Skin of body (tissue), 2 donors: ENCODE results near the gene ESRRB. TPM values are rescaled to one million over a fixed set of nuclear protein-coding genes. Genes with fewer than 3 reads are reported as not detected.

ENCODE experiments used
- DNase-seq: peaks from one replicate; lab custom pipeline; 2025; lab: John Stamatoyannopoulos, UW
- total RNA-seq: library from RNA; depleted of rRNA; stranded (reverse); fragments of >200 nt; gene quantifications from one replicate; pipeline ENCODE4 v1.2.3, GENCODE V29; 2014

ESRRB gene
- total RNA-seq, 1 donor from 2014 or later, result 0.59 TPM

GRCh38 chr14:76407449-76408150, 31.7 kb downstream of the ESRRB start:
- DNase-seq, result no peak

GRCh38 chr14:76408877-76409276, 32.9 kb downstream of the ESRRB start:
- DNase-seq, result no peak

DNA sequence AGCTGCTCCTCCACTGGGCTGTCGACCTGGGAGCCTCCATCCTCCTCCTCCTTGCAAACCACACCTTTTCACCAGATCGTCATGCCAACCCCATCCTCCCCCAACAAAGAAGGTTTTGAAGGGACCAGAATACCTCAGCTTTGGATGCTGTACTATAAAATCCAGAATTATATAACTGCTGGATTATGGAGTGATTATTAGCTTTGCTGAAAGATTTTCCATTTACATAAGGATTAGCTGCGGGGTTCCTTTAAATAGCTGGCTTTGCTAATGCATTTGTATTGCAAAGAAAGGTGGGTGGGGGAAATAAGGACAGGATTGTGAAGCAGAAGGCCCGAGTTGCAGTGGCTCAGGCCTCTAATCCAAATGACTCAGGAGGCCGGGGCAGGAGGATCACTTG, 36.6 kb downstream of the ESRRB start:
- no peak for DNase-seq

- no peak for DNase-seq
These were observed 37.4 kb downstream of the ESRRB start for GRCh38 chr14:76413106-76413961.

DNA sequence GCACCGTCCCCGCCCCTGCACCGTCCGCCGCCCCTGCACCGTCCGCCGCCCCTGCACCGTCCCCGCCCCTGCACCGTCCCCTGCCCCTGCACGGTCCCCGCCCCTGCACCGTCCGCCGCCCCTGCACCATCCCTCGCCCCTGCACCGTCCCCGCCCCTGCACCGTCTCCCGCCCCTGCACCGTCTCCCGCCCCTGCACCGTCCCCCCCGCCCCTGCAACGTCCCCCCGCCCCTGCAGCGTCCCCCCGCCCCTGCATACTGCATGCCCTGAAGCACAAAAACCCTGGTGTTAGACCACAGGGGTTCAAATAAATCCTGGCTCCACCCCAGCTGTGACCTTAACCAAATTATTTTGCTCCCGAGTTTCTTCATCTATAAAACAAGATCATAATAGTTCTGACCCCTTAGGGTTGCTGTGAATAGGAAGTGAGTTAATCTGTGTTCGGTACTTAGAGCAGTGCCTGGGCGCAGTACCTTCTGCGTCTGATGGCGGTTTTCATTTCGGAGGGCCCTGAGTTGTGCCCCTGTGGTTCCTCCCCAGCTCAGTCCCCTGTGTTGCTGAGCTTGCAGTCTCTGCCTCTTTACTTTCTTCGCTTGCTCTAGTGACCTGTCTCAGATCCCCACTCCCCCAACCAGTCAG, 38.1 kb downstream of the ESRRB start:
- DNase-seq, result no peak

- no peak for DNase-seq
These were observed 43.5 kb downstream of the ESRRB start for GRCh38 chr14:76419399-76419798.

- no peak for DNase-seq
These were observed 44.9 kb downstream of the ESRRB start for GRCh38 chr14:76420827-76421226.

DNA sequence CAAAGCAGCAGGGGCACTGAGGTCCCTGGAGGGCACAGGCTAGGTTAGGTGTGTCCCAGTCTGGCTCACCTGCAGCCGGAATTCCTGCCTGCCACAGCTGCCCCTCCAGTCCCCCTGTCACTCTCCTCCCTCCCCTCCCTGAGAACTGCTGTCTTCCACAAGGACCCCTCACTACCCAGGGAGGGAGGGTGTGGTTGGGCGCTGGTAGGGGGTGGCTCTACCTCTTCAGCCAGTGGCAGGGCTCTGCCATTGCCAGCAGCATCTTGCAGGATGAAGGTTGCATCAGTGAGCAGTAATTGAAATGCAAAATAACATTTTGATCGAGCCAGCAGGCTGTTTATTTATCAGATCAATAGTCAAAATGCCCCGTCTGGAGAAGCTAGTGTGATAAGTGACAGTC, 45.7 kb downstream of the ESRRB start:
- DNase-seq, result no peak

DNA sequence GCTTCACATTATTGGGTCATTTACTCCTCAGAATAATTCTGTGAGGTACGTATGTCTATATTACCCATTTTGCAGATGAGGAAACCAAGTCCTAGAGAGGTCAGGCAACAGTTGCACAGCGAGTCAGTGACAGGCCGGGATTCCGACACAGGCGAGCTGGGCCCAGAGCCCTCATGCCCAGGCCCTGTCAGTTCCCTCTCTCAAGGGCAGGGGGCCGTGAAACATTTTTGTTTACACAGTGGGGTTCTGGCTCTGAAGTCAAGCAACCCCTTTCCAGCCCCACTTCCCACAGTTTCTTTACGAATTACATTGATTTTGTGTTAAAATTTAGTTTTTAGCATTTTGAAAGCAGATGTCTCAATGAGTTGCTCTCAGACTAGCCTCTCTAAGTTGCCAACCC, 46.7 kb downstream of the ESRRB start:
- DNase-seq, result no peak

GRCh38 chr14:76423534-76423933, 47.6 kb downstream of the ESRRB start:
- DNase-seq, result no peak

GRCh38 chr14:76424359-76424758, 48.4 kb downstream of the ESRRB start:
- no peak for DNase-seq

- DNase-seq, result no peak
These were observed 50.3 kb downstream of the ESRRB start for GRCh38 chr14:76426161-76426696.

DNA sequence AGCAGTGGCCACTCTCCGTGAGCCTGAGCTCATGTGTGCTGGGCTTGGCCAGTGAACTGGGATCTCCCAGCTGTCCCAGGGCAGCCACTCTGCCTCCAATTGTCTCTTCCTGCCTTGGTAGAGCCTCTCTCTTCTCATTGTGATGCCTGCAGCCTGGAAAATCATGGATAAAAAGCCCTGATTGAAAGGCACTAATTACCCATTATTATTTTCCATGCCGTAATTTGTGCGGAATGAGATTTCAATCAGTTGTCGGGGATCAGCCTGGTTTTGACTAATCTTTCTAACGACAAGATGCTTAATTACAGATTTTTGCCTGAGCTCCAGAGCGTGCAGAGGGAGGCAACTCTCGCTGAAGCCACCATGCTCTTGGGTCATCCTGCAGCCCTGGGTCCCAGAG, 52.7 kb downstream of the ESRRB start:
- DNase-seq, result no peak

- DNase-seq, result no peak
These were observed 54.1 kb downstream of the ESRRB start for GRCh38 chr14:76430017-76430416.

- DNase-seq, result no peak
These were observed 54.6 kb downstream of the ESRRB start for GRCh38 chr14:76430475-76430980.

DNA sequence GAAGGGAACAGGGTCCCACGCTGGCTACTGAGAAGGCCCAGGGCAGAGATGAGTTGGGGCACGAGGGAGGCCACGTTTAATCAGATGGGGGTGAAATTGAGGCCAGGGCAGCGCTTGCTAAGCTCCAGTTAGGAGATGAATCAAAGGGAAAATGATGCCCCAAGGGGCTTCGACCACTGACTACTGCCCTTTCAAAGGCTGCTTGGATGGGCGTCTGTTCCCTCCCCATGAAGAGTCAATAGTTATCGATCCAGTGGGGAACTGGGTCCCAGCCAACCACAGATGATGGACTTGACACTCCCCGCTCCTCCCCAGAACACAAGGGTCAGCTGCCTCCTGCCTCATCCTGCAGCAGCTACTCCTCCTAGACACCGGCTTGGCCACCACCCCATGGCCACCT, 55.6 kb downstream of the ESRRB start:
- DNase-seq, result no peak

- DNase-seq, result no peak
These were observed 57.2 kb downstream of the ESRRB start for GRCh38 chr14:76432827-76433752.

GRCh38 chr14:76434220-76434619, 58.3 kb downstream of the ESRRB start:
- no peak for DNase-seq

- DNase-seq, result no peak
These were observed 63.4 kb downstream of the ESRRB start for GRCh38 chr14:76439237-76439775.

DNA sequence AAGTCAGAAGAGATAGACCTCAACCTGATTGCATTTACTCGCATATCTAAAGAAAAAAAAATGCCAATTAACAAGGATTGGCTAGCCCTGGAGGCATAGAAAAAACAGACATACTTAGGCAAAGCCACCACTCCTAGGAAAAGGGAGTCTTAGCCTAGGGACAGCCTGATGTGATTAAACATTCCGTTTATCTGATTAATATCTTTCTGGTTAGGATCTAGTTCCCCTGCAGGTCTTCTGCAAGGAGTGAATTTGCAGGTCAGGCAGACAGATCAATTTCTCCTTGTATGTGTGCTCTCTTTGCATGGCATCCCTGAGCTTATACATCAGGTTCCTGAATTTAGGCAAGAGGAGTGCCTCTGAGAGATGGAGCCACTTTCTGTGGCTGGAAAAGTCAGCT, 70.5 kb downstream of the ESRRB start:
- DNase-seq, result no peak

DNA sequence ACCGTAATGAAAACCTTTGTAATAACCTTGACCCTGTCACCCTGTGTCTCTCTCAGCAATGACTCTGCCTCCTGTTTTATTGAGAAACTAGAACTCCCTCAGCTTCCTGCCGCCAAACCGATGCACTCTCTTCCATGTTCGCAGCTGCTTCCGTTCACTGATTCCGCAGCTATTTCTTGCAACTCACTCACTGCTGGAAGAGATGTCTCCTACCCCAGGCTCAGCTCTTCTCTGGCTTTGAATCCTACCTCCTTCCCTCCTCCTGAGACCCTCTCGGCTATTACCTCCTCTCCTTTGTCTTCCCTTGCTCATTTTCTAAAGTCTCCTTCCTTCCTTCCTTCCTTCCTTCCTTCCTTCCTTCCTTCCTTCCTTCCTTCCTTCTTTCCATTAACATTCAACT, 71.0 kb downstream of the ESRRB start:
- no peak for DNase-seq
